Measurements from ENCODE around the gene PATL2.

PATL2 gene

DNA sequence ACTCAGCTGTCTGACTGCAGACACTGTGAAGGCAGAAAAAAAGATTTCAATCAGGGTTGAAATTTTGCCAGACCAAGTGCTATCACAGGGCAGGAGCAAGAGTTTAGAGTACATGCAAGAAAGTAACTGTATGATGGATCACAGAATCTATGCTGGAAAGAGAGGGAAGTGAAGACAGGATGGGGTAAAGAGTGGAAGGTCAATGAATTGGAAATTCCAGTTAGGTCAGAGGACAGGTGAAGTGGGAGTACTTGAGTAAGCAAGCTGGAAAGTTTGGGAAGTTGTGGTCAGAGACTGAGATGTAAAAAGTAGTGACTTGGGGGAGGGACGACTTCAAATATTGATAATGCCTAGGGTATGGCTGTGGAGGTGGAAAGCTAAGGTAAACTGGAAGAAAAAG lies 54.8 kb downstream of the PATL2 start:
- Histone ChIP-seq H3K27me3 (ENCODE audit: insufficient read depth, poor library complexity, severe bottlenecking) (no peaks in the 10 kb centered on the region), H3K27ac (ENCODE audit: poor library complexity, severe bottlenecking) (no peak overlapping the region), H3K4me3 (ENCODE audit: severe bottlenecking) (no peak overlapping the region), H3K36me3 (ENCODE audit: low read depth) (peaks cover 95% of the 10 kb centered on the region), H3K9me3 (ENCODE audit: severe bottlenecking) (no peaks in the 10 kb centered on the region), H3K4me1 (ENCODE audit: insufficient read depth, poor library complexity, severe bottlenecking) (no peaks in the 10 kb centered on the region)
- ATAC-seq (ENCODE audit: low read depth) (no peak), DNase-seq (ENCODE audit: low spot score) (no peak)
- no peak for TF ChIP-seq CTCF (IDR thresholded peaks at IDR 0.05; ENCODE audit: poor library complexity, severe bottlenecking)

- Histone ChIP-seq H3K4me3 (ENCODE audit: severe bottlenecking) (no peak overlapping the region), H3K9me3 (ENCODE audit: severe bottlenecking) (no peaks in the 10 kb centered on the region), H3K4me1 (ENCODE audit: insufficient read depth, poor library complexity, severe bottlenecking) (no peaks in the 10 kb centered on the region), H3K27me3 (ENCODE audit: insufficient read depth, poor library complexity, severe bottlenecking) (no peaks in the 10 kb centered on the region), H3K36me3 (ENCODE audit: low read depth) (peaks cover 98% of the 10 kb centered on the region), H3K27ac (ENCODE audit: poor library complexity, severe bottlenecking) (no peak overlapping the region)
- DNase-seq (ENCODE audit: low spot score), result no peak
- no peak for TF ChIP-seq CTCF (IDR thresholded peaks at IDR 0.05; ENCODE audit: poor library complexity, severe bottlenecking)
- ATAC-seq (ENCODE audit: low read depth), result no peak
These were observed 56.3 kb downstream of the PATL2 start for GRCh38 chr15:44654858-44655257.

- no peak for ATAC-seq (ENCODE audit: low read depth)
These were observed 63.5 kb downstream of the PATL2 start for GRCh38 chr15:44647637-44648036.

DNA sequence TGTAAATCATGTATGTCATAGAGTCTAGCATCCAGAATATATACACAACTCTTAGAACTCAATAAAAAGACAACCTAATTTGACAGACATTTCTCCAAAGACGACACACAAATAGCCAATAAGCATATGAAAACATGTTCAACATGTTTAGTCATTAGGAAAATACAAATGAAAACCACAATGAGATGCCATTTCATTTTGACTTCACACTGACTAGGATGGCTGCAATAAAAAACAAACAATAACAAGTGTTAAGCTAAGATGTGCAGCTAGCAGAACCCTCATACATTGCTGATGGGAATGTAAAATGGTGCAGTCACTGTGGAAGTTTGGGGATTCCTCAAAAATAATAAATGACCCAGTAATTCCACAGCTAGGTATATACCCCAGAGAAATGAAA lies 64.1 kb downstream of the PATL2 start:
- DNase-seq (ENCODE audit: low spot score), result no peak
- Histone ChIP-seq H3K4me1 (ENCODE audit: insufficient read depth, poor library complexity, severe bottlenecking) (no peaks in the 10 kb centered on the region), H3K36me3 (ENCODE audit: low read depth) (peaks cover 82% of the 10 kb centered on the region), H3K27me3 (ENCODE audit: insufficient read depth, poor library complexity, severe bottlenecking) (no peaks in the 10 kb centered on the region), H3K9me3 (ENCODE audit: severe bottlenecking) (no peaks in the 10 kb centered on the region), H3K27ac (ENCODE audit: poor library complexity, severe bottlenecking) (no peak overlapping the region), H3K4me3 (ENCODE audit: severe bottlenecking) (no peak overlapping the region)
- no peak for TF ChIP-seq CTCF (IDR thresholded peaks at IDR 0.05; ENCODE audit: poor library complexity, severe bottlenecking)
- no peak for ATAC-seq (ENCODE audit: low read depth)

More at GRCh38 chr15:44647637-44648036, 63.5 kb downstream of the PATL2 start:
- DNase-seq (ENCODE audit: low spot score), result no peak
- Histone ChIP-seq H3K9me3 (ENCODE audit: severe bottlenecking) (no peaks in the 10 kb centered on the region), H3K4me1 (ENCODE audit: insufficient read depth, poor library complexity, severe bottlenecking) (no peaks in the 10 kb centered on the region), H3K27me3 (ENCODE audit: insufficient read depth, poor library complexity, severe bottlenecking) (no peaks in the 10 kb centered on the region), H3K27ac (ENCODE audit: poor library complexity, severe bottlenecking) (no peak overlapping the region), H3K36me3 (ENCODE audit: low read depth) (peaks cover 82% of the 10 kb centered on the region), H3K4me3 (ENCODE audit: severe bottlenecking) (no peak overlapping the region)
- TF ChIP-seq CTCF (IDR thresholded peaks at IDR 0.05; ENCODE audit: poor library complexity, severe bottlenecking), result no peak

- TF ChIP-seq CTCF (IDR thresholded peaks at IDR 0.05; ENCODE audit: poor library complexity, severe bottlenecking), result no peak
- Histone ChIP-seq H3K27ac (ENCODE audit: poor library complexity, severe bottlenecking) (no peak overlapping the region), H3K4me1 (ENCODE audit: insufficient read depth, poor library complexity, severe bottlenecking) (no peaks in the 10 kb centered on the region), H3K4me3 (ENCODE audit: severe bottlenecking) (no peak overlapping the region), H3K27me3 (ENCODE audit: insufficient read depth, poor library complexity, severe bottlenecking) (no peaks in the 10 kb centered on the region), H3K9me3 (ENCODE audit: severe bottlenecking) (no peaks in the 10 kb centered on the region), H3K36me3 (ENCODE audit: low read depth) (peaks cover 81% of the 10 kb centered on the region)
- DNase-seq (ENCODE audit: low spot score), result no peak
- ATAC-seq (ENCODE audit: low read depth), result no peak
These were observed 64.7 kb downstream of the PATL2 start for GRCh38 chr15:44646460-44646859.

Data from RWPE2 (cell line).